Raji (cell line): Measurements from ENCODE around the gene DNAH2.

Experiments
- POLR2A ChIP-seq: IDR thresholded peaks from 2 replicates; pipeline ENCODE4 v1.6.1; 2011; ENCODE audit warnings: low read depth, low read length, control low read depth; ENCODE audit not compliant: insufficient read depth

DNAH2 gene

GRCh38 chr17:7780736-7781135 lies 63.2 kb downstream of the DNAH2 start:
- no peak for TF ChIP-seq POLR2A

GRCh38 chr17:7781429-7781828 lies 63.9 kb downstream of the DNAH2 start:
- no peak for TF ChIP-seq POLR2A

GRCh38 chr17:7782240-7782639 lies 64.7 kb downstream of the DNAH2 start:
- TF ChIP-seq POLR2A, result no peak

- TF ChIP-seq POLR2A, result no peak
These were observed 69.3 kb downstream of the DNAH2 start for GRCh38 chr17:7786866-7787265.

- no peak for TF ChIP-seq POLR2A
These were observed 71.6 kb downstream of the DNAH2 start for GRCh38 chr17:7789131-7789530.

GRCh38 chr17:7790150-7790549 lies 72.6 kb downstream of the DNAH2 start:
- no peak for TF ChIP-seq POLR2A

- TF ChIP-seq POLR2A, result no peak
These were observed 75.1 kb downstream of the DNAH2 start for GRCh38 chr17:7792611-7793010.

GRCh38 chr17:7794075-7794663 lies 76.6 kb downstream of the DNAH2 start:
- TF ChIP-seq POLR2A, result no peak

GRCh38 chr17:7797976-7798375 lies 80.4 kb downstream of the DNAH2 start:
- no peak for TF ChIP-seq POLR2A

- TF ChIP-seq POLR2A, result no peak
These were observed 81.3 kb downstream of the DNAH2 start for GRCh38 chr17:7798839-7799238.

- no peak for TF ChIP-seq POLR2A
These were observed 86.4 kb downstream of the DNAH2 start for GRCh38 chr17:7803981-7804380.

GRCh38 chr17:7806587-7806986 lies 89.0 kb downstream of the DNAH2 start:
- no peak for TF ChIP-seq POLR2A

GRCh38 chr17:7807206-7807605 lies 89.7 kb downstream of the DNAH2 start:
- TF ChIP-seq POLR2A, result no peak

- no peak for TF ChIP-seq POLR2A
These were observed 91.7 kb downstream of the DNAH2 start for GRCh38 chr17:7809086-7809790.

- TF ChIP-seq POLR2A, result no peak
These were observed 93.7 kb downstream of the DNAH2 start for GRCh38 chr17:7811251-7811650.

- no peak for TF ChIP-seq POLR2A
These were observed 97.4 kb downstream of the DNAH2 start for GRCh38 chr17:7814969-7815368.
